Liver (tissue), 3 donors: ENCODE results near the gene PARD3B.

Experiments
- CTCF ChIP-seq: fragments of 150-350 bp; IDR thresholded peaks from 2 replicates; pipeline ENCODE4 v1.5.1; 2017; ENCODE audit warnings: improper control_type of control experiment, low read depth, low read length; ENCODE audit not compliant: missing input control
- FOXA1 ChIP-seq: IDR thresholded peaks from 2 replicates; pipeline ENCODE4 v1.6.1; 2016; ENCODE audit warnings: antibody characterized with exemption
- GABPA ChIP-seq, 2 donors: IDR thresholded peaks in 1 of 2; conservative IDR thresholded peaks in 1 of 2; 2 replicates each; pipeline ENCODE4 v1.6.1; 2016; ENCODE audit warnings: antibody characterized with exemption in 2 of 2, mild to moderate bottlenecking in 1 of 2, moderate library complexity in 1 of 2
- REST ChIP-seq: IDR thresholded peaks from 2 replicates; pipeline ENCODE4 v1.6.1; 2016; ENCODE audit warnings: antibody characterized with exemption, mild to moderate bottlenecking
- TAF1 ChIP-seq: conservative IDR thresholded peaks from 2 replicates; pipeline ENCODE4 v1.6.1; 2016; ENCODE audit warnings: antibody characterized with exemption, mild to moderate bottlenecking
- YY1 ChIP-seq: IDR thresholded peaks from 2 replicates; pipeline ENCODE4 v1.6.1; 2016; ENCODE audit warnings: antibody characterized with exemption, mild to moderate bottlenecking
- ZBTB33 ChIP-seq: IDR thresholded peaks from 2 replicates; pipeline ENCODE4 v1.6.1; 2016; ENCODE audit warnings: antibody characterized with exemption
- donor health status: healthy.
- donor health status: healthy.

- TF ChIP-seq CTCF (no peak), REST (no peak), FOXA1 (no peak), YY1 (no peak), TAF1 (no peak), ZBTB33 (no peak), GABPA (IDR thresholded peaks at IDR 0.05 in 1 of 2, conservative IDR thresholded peaks at IDR 0.05 in 1 of 2) (no peak)
These were observed 160.1 kb downstream of the PARD3B start for GRCh38 chr2:204705243-204705932.
